PC-3 (cell line): ENCODE data around the gene AFG1L.

Experiments
- CTCF ChIP-seq: fragments of 300-600 bp; sonication (generic); conservative IDR thresholded peaks from 2 replicates; pipeline ENCODE4 v1.5.1; 2017; ENCODE audit warnings: antibody characterized with exemption, low read depth, mild to moderate bottlenecking, low read length
- EZH2 ChIP-seq: fragments of 300-600 bp; sonication (generic); IDR thresholded peaks from one replicate; pipeline ENCODE4 v1.6.1; 2017; ENCODE audit warnings: antibody characterized with exemption, mild to moderate bottlenecking, low read length; ENCODE audit not compliant: unreplicated experiment

GRCh38 chr6:108254433-108255410, 40.1 kb upstream of the AFG1L start:
- TF ChIP-seq CTCF (no peak), EZH2 (no peak)
